Peyer's patch (tissue), 4 donors: ENCODE measurements around the gene TOE1. TPM values are rescaled to one million over a fixed set of nuclear protein-coding genes. Genes with fewer than 3 reads are reported as not detected.
A peak's percentile ranks its signal among the peaks of the same experiment; 100 is the strongest.

ENCODE experiments used
- DNase-seq, 3 donors: peaks; one replicate each; pipeline ENCODE4 v3.0.0-alpha.2; 2017 to 2019
- H3K27ac ChIP-seq, 4 donors: fragments of 200-600 bp; sonication (generic); one replicate each; pipeline ENCODE4 v1.5.1; 2016 to 2019
- H3K27me3 ChIP-seq, 2 donors: fragments of 200-600 bp; sonication (generic); one replicate each; pipeline ENCODE4 v1.5.1; 2019
- H3K36me3 ChIP-seq, 3 donors: fragments of 200-600 bp; sonication (generic); one replicate each; pipeline ENCODE4 v1.5.1; 2016 to 2019
- H3K4me1 ChIP-seq, 4 donors: fragments of 200-600 bp; sonication (generic); one replicate each; pipeline ENCODE4 v1.5.1; 2016 to 2019
- H3K4me3 ChIP-seq, 4 donors: fragments of 200-600 bp; sonication (generic); 1 replicate in 3 of 4; 2 replicates in 1 of 4; pipeline ENCODE4 v1.5.1; 2016 to 2019; ENCODE audit warnings: mild to moderate bottlenecking in 1 of 4
- H3K9me3 ChIP-seq, 4 donors: fragments of 200-600 bp; sonication (generic); one replicate each; pipeline ENCODE4 v1.5.1; 2016 to 2019; ENCODE audit warnings: mild to moderate bottlenecking in 1 of 4
- CTCF ChIP-seq, 6 experiments: fragments of 450-650 bp in 4 of 6; fragments of 200-600 bp in 2 of 6; sonication (generic) in 1 of 6; IDR thresholded peaks; one replicate each; pipeline ENCODE4 v1.5.1; 2017 to 2019; ENCODE audit warnings: antibody characterized with exemption in 6 of 6, mild to moderate bottlenecking in 3 of 6, moderate library complexity in 1 of 6
- POLR2A ChIP-seq, 2 donors: fragments of 450-650 bp; IDR thresholded peaks; one replicate each; pipeline ENCODE4 v1.5.1; 2017; ENCODE audit warnings: antibody characterized with exemption in 2 of 2, mild to moderate bottlenecking in 2 of 2, moderate library complexity in 2 of 2
- total RNA-seq, 4 donors: library from RNA; depleted of rRNA; stranded (reverse); fragments of >200 nt; gene quantifications; one replicate each; pipeline ENCODE4 v1.1.0, GENCODE V29; 2016

TOE1 gene
- total RNA-seq, 4 donors from 2014 or later = 8.8 to 16.4 (median 11.3) TPM

- no peak overlapping the region for H3K27ac ChIP-seq
- no peaks in the 10 kb centered on the region for H3K27me3 ChIP-seq
- H3K4me1 ChIP-seq = peaks cover 0 to 14% (median 6%) of the 10 kb centered on the region in 4 donors
- DNase-seq = no peak
- no peaks in the 10 kb centered on the region for H3K36me3 ChIP-seq
- no peaks in the 10 kb centered on the region for H3K9me3 ChIP-seq
- H3K4me3 ChIP-seq = no peak overlapping the region
- TF ChIP-seq POLR2A (IDR thresholded peaks at IDR 0.05) (no peak), CTCF (IDR thresholded peaks at IDR 0.05) (no peak)
Observed at GRCh38 chr1:45300669-45300997, 39.3 kb upstream of the TOE1 start.

DNA sequence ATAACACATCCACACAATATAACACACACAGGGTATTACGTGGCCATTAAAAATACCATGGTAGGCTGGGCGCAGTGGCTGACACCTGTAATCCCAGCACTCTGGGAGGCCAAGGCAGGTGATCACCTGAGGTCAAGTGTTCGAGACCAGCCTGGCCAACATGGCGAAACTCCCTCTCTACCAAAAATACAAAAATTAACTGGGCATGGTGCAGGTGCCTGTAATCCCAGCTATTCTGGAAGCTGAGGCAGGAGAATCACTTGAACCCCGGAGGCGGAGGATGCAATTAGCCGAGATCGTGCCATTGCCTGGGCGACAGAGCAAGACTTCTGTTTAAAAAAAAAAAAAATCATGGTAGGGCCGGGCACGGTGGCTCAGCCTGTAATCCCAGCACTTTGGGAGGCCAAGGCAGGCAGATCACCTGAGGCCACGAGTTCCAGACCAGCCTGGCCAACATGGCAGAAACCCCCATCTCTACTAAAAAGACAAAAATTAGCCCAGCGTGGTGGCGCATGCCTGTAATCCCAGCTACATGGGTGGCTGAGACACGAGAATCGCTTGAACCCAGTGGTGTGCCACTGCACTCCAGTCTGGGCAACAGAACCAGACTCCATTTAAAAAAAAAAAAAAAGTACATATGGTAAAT lies 37.3 kb upstream of the TOE1 start:
- TF ChIP-seq POLR2A (IDR thresholded peaks at IDR 0.05) = no peak
- TF ChIP-seq CTCF (IDR thresholded peaks at IDR 0.05) = no peak
- Histone ChIP-seq H3K27ac (peak overlapping the region in 3 of 4 donors; percentile 77 to 85 (median 82)), H3K4me3 (peak overlapping the region; percentile 54 to 85 (median 77)), H3K4me1 (peaks cover 0 to 14% (median 6%) of the 10 kb centered on the region in 4 donors), H3K27me3 (no peaks in the 10 kb centered on the region), H3K9me3 (no peaks in the 10 kb centered on the region), H3K36me3 (no peaks in the 10 kb centered on the region)
- DNase-seq = no peak

- Histone ChIP-seq H3K4me3 (peak overlapping the region; percentile 54 to 85 (median 77)), H3K27ac (peak overlapping the region; percentile 82 to 95 (median 90)), H3K9me3 (no peaks in the 10 kb centered on the region), H3K27me3 (no peaks in the 10 kb centered on the region), H3K4me1 (peaks cover 0 to 14% (median 6%) of the 10 kb centered on the region in 4 donors), H3K36me3 (no peaks in the 10 kb centered on the region)
- peak; percentile 64 to 73 for TF ChIP-seq POLR2A (IDR thresholded peaks at IDR 0.05)
- peak; percentile 45 to 88 (median 78) for TF ChIP-seq CTCF (IDR thresholded peaks at IDR 0.05)
- peak; percentile 97 to 99 (median 99) for DNase-seq
Observed at GRCh38 chr1:45303520-45304310, 36.3 kb upstream of the TOE1 start.

GRCh38 chr1:45304311-45305081 lies 35.5 kb upstream of the TOE1 start:
- Histone ChIP-seq H3K36me3 (no peaks in the 10 kb centered on the region), H3K4me1 (peaks cover 0 to 14% (median 6%) of the 10 kb centered on the region in 4 donors), H3K27me3 (no peaks in the 10 kb centered on the region), H3K27ac (peak overlapping the region; percentile 82 to 95 (median 90)), H3K9me3 (no peaks in the 10 kb centered on the region), H3K4me3 (peak overlapping the region; percentile 54 to 85 (median 77))
- TF ChIP-seq CTCF (IDR thresholded peaks at IDR 0.05) (no peak), POLR2A (IDR thresholded peaks at IDR 0.05) (no peak)
- peak in 2 of 3 donors; percentile 31 to 61 for DNase-seq

- DNase-seq = no peak
- H3K27ac ChIP-seq = peak overlapping the region in 1 of 4 donors; percentile 94
- TF ChIP-seq POLR2A (IDR thresholded peaks at IDR 0.05) (no peak), CTCF (IDR thresholded peaks at IDR 0.05) (no peak)
Observed at GRCh38 chr1:45305231-45305630, 34.7 kb upstream of the TOE1 start.

More at GRCh38 chr1:45305231-45305630, 34.7 kb upstream of the TOE1 start:
- no peak overlapping the region for H3K4me3 ChIP-seq
- H3K9me3 ChIP-seq = no peaks in the 10 kb centered on the region
- no peaks in the 10 kb centered on the region for H3K36me3 ChIP-seq
- no peaks in the 10 kb centered on the region for H3K27me3 ChIP-seq
- peaks cover 0 to 14% (median 6%) of the 10 kb centered on the region in 4 donors for H3K4me1 ChIP-seq
